HCT116 (cell line): ENCODE measurements around the gene CMIP. TPM values are rescaled to one million over a fixed set of nuclear protein-coding genes. Genes with fewer than 3 reads are reported as not detected.

ENCODE experiments used
- ATAC-seq: fragments of 200-7000 bp; cut with Tn5 transposase; 2 replicates; pipeline ENCODE4 v1.9.1; 2020; ENCODE audit warnings: mild to moderate bottlenecking, moderate library complexity
- BruUV-seq: library from RNA; stranded (reverse); fragments of 400-500 nt; replicated peaks from 2 replicates; lab custom pipeline; 2021; lab: Mats Ljungman, UMichigan
- CTCF ChIA-PET: fragments of 300-600 bp; sonication (Branson Sonifier 250); formaldehyde crosslinking; loops from one replicate; lab custom pipeline; 2021; ENCODE audit warnings: antibody characterized with exemption; lab: Charles Lee
- POLR2A ChIA-PET: fragments of 300-600, 350-600 bp; sonication (Branson Sonifier 250); formaldehyde crosslinking; loops from one replicate; lab custom pipeline; 2021; ENCODE audit warnings: antibody characterized with exemption; lab: Charles Lee
- RAD21 ChIA-PET, 2 experiments: fragments of 300-600 bp; sonication (Branson Sonifier 250); formaldehyde crosslinking; loops; one replicate each; lab custom pipeline; 2023; ENCODE audit warnings: low total read pairs in 2 of 2; ENCODE audit not compliant: uncharacterized antibody in 2 of 2, unreplicated experiment in 2 of 2, low non-redundant PET in 1 of 2; lab: Charles Lee
- DNase-seq: peaks from one replicate; pipeline ENCODE4 v3.0.0-alpha.2; 2010; ENCODE audit warnings: low read depth, low spot score
- H2AFZ ChIP-seq: fragments of 200-600 bp; shearing (Covaris generic), sonication (generic); 2 replicates; pipeline ENCODE4 v1.6.1; 2017; ENCODE audit warnings: low read depth, mixed run types, mixed read lengths, antibody characterized with exemption, low read length; ENCODE audit not compliant: poor library complexity, severe bottlenecking
- H3K27ac ChIP-seq: 2 replicates; pipeline ENCODE4 v1.5.1; 2012; ENCODE audit warnings: low read depth, low read length
- H3K27me3 ChIP-seq: fragments of 200-600 bp; sonication (generic); 2 replicates; pipeline ENCODE4 v1.6.1; 2016; ENCODE audit warnings: mixed run types, low read length, mixed read lengths; ENCODE audit not compliant: insufficient read depth
- H3K36me3 ChIP-seq, 2 experiments: fragments of 200-500 bp in 1 of 2; fragments of 200-600 bp in 1 of 2; sonication (Bioruptor generic) in 1 of 2; sonication (generic) in 1 of 2; 2 replicates each; pipeline versions ENCODE4 v1.5.1 to v1.6.1; 2014 to 2016; ENCODE audit warnings: low read length in 2 of 2, inconsistent platforms in 1 of 2, mixed read lengths in 1 of 2, mixed run types in 1 of 2; ENCODE audit not compliant: insufficient read depth in 2 of 2, control insufficient read depth in 1 of 2
- H3K4me1 ChIP-seq, 2 experiments: fragments of 200-600 bp in 1 of 2; sonication (generic) in 1 of 2; 2 replicates each; pipeline versions ENCODE4 v1.5.1 to v1.6.1; 2012 to 2017; ENCODE audit warnings: low read length in 2 of 2, inconsistent platforms in 1 of 2, mild to moderate bottlenecking in 1 of 2, mixed read lengths in 1 of 2, mixed run types in 1 of 2, moderate library complexity in 1 of 2; ENCODE audit not compliant: insufficient read depth in 2 of 2, control insufficient read depth in 1 of 2
- H3K4me2 ChIP-seq: fragments of 200-600 bp; sonication (generic); 2 replicates; pipeline ENCODE4 v1.6.1; 2017; ENCODE audit warnings: mixed run types, low read length, mixed read lengths
- H3K4me3 ChIP-seq, 2 experiments: fragments of 200-600 bp in 1 of 2; sonication (generic) in 1 of 2; replicated peaks in 1 of 2; 2 replicates each; pipeline ENCODE4 v1.5.1; 2011 to 2016; ENCODE audit warnings: low read length in 2 of 2, control low read depth in 1 of 2, low read depth in 1 of 2, mild to moderate bottlenecking in 1 of 2, mixed read lengths in 1 of 2, mixed run types in 1 of 2
- H3K79me2 ChIP-seq: fragments of 200-600 bp; sonication (generic); 2 replicates; pipeline ENCODE4 v1.6.1; 2017; ENCODE audit warnings: mild to moderate bottlenecking, mixed run types, low read length, moderate library complexity, mixed read lengths; ENCODE audit not compliant: insufficient read depth
- H3K9ac ChIP-seq: fragments of 200-600 bp; sonication (generic); 2 replicates; pipeline ENCODE4 v1.6.1; 2016; ENCODE audit warnings: low read length, mixed read lengths
- H3K9me2 ChIP-seq: fragments of 200-600 bp; sonication (generic), shearing (Covaris generic); 2 replicates; pipeline ENCODE4 v1.6.1; 2017; ENCODE audit warnings: mixed run types, mild to moderate bottlenecking, moderate library complexity; ENCODE audit not compliant: insufficient read depth
- H3K9me3 ChIP-seq, 2 experiments: fragments of 200-500 bp in 1 of 2; fragments of 200-600 bp in 1 of 2; sonication (Bioruptor generic) in 1 of 2; sonication (generic) in 1 of 2; 2 replicates each; pipeline ENCODE4 v1.6.1; 2014 to 2017; ENCODE audit warnings: low read length in 2 of 2, mixed read lengths in 2 of 2, inconsistent platforms in 1 of 2, low read depth in 1 of 2, mild to moderate bottlenecking in 1 of 2, mixed run types in 1 of 2, moderate library complexity in 1 of 2; ENCODE audit not compliant: control insufficient read depth in 1 of 2, insufficient read depth in 1 of 2
- H4K20me1 ChIP-seq: fragments of 200-600 bp; sonication (generic), shearing (Covaris generic); 2 replicates; pipeline ENCODE4 v1.6.1; 2017; ENCODE audit warnings: mixed run types, mild to moderate bottlenecking, moderate library complexity; ENCODE audit not compliant: insufficient read depth
- CBX3 ChIP-seq: IDR thresholded peaks from 2 replicates; pipeline ENCODE4 v1.6.1; 2012; ENCODE audit warnings: low read depth
- CEBPB ChIP-seq: IDR thresholded peaks from 2 replicates; pipeline ENCODE4 v1.6.1; 2012; ENCODE audit warnings: low read depth
- ELF1 ChIP-seq: IDR thresholded peaks from 2 replicates; pipeline ENCODE4 v1.6.1; 2012; ENCODE audit warnings: low read depth, borderline replicate concordance
- FOSL1 ChIP-seq: IDR thresholded peaks from 2 replicates; pipeline ENCODE4 v1.6.1; 2012; ENCODE audit warnings: low read depth
- JUND ChIP-seq: IDR thresholded peaks from 2 replicates; pipeline ENCODE4 v1.6.1; 2012
- POLR2AphosphoS5 ChIP-seq: IDR thresholded peaks from 2 replicates; pipeline ENCODE4 v1.6.1; 2011; ENCODE audit warnings: mild to moderate bottlenecking, low read depth, low read length, moderate library complexity
- RAD21 ChIP-seq: IDR thresholded peaks from 2 replicates; pipeline ENCODE4 v1.6.1; 2012; ENCODE audit warnings: low read depth, mild to moderate bottlenecking
- SP1 ChIP-seq: IDR thresholded peaks from 2 replicates; pipeline ENCODE4 v1.6.1; 2012; ENCODE audit warnings: low read depth
- SRF ChIP-seq: IDR thresholded peaks from 2 replicates; pipeline ENCODE4 v1.6.1; 2012; ENCODE audit warnings: low read depth
- TCF7L2 ChIP-seq: IDR thresholded peaks from 2 replicates; pipeline ENCODE4 v1.7.0; 2011; ENCODE audit warnings: borderline replicate concordance, inconsistent platforms; ENCODE audit not compliant: insufficient read depth, insufficient read length; ENCODE audit errors: extremely low read depth
- intact Hi-C: fragments of 100-400 bp; cut with micrococcal nuclease; formaldehyde crosslinking; loops from 2 replicates; pipeline ENCODE4 v1.10.0; 2022
- total RNA-seq: library from RNA; stranded (reverse); gene quantifications from one replicate; pipeline ENCODE4 v1.2.1, GENCODE V29; 2021; ENCODE audit not compliant: unreplicated experiment
- TF ChIP-seq, protein P1 (sequence below), 3 experiments: fragments of 200-600 bp in 1 of 3; sonication (generic) in 1 of 3; IDR thresholded peaks in 2 of 3; conservative IDR thresholded peaks in 1 of 3; 2 replicates each; pipeline ENCODE4 v1.5.1; 2012 to 2017; ENCODE audit warnings: low read depth in 2 of 3, low read length in 2 of 3, antibody characterized with exemption in 1 of 3, borderline replicate concordance in 1 of 3, control low read depth in 1 of 3, mild to moderate bottlenecking in 1 of 3, mixed read lengths in 1 of 3, mixed run types in 1 of 3, moderate library complexity in 1 of 3; ENCODE audit not compliant: insufficient read depth in 1 of 3
- TF ChIP-seq, protein P2 (sequence below): IDR thresholded peaks from 2 replicates; pipeline ENCODE4 v1.6.1; 2012

Gene CMIP
- total RNA-seq, 1 experiment from 2014 or later = 64.6 TPM

DNA sequence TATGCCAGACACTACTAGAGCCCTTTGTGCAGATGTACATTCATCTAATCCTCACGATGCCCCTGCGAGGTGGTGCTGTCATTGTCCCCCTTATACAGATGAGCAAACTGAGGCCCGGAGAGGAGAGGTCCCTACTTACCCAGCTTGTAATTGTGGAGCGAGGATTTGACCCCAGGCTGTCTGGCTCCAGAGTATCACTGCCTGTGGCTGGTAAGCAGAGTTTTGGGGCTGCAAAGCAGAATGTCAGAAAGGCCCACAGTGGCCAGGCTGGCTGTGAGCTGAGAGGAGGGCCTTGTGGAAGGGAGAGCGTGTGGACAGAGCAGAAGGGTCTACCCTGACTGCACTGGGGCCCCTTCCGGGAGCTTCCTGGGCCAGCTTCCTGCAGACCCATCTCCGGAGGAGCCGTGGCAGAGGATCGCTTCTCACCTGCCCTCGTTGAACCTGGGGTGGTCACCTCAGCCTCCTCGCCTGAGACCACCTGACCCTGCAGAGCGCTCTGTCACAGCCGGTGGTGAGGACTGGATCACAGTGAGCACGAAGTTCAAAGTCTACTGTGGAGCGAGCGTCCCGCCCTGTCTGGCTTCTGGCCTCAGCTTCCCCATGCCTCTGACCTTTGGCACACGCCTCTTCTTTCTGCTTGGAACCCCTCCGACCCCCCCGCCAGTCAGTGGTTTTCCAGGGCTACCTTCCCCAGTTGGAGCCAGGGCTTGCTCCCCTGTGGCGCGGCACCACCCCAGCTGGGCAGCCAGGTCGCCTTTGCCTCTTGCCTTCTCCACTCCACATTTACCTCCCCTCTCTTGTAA lies 12.1 kb downstream of the CMIP start:
- no peak for ATAC-seq
- no peak for DNase-seq
- Histone ChIP-seq H3K79me2 (peaks cover 100% of the 10 kb centered on the region), H3K36me3 (peaks cover 0 to 45% of the 10 kb centered on the region in 2 experiments; a peak in 1 of 4 replicates), H3K9me3 (no peaks in the 10 kb centered on the region), H3K9me2 (no peaks in the 10 kb centered on the region), H3K4me2 (peak overlapping the region; percentile 49), H3K4me1 (peaks cover 16 to 32% of the 10 kb centered on the region in 2 experiments), H2AFZ (no peak overlapping the region), H3K9ac (peak overlapping the region; percentile 22; the same call in 1 of the 2 replicates), H4K20me1 (peaks cover 14% of the 10 kb centered on the region; the same call in 1 of the 2 replicates), H3K27ac (no peak overlapping the region; the same call in 1 of the 2 replicates), H3K4me3 (no peak overlapping the region), H3K27me3 (no peaks in the 10 kb centered on the region)
- ChIA-PET CTCF (no interaction called here), RAD21 (no interaction called here), POLR2A (no interaction called here)
- no TSS peak for BruUV-seq
- no peak for TF ChIP-seq RAD21
- TF ChIP-seq, protein P1, sequence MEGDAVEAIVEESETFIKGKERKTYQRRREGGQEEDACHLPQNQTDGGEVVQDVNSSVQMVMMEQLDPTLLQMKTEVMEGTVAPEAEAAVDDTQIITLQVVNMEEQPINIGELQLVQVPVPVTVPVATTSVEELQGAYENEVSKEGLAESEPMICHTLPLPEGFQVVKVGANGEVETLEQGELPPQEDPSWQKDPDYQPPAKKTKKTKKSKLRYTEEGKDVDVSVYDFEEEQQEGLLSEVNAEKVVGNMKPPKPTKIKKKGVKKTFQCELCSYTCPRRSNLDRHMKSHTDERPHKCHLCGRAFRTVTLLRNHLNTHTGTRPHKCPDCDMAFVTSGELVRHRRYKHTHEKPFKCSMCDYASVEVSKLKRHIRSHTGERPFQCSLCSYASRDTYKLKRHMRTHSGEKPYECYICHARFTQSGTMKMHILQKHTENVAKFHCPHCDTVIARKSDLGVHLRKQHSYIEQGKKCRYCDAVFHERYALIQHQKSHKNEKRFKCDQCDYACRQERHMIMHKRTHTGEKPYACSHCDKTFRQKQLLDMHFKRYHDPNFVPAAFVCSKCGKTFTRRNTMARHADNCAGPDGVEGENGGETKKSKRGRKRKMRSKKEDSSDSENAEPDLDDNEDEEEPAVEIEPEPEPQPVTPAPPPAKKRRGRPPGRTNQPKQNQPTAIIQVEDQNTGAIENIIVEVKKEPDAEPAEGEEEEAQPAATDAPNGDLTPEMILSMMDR (IDR thresholded peaks at IDR 0.05 in 2 of 3, conservative IDR thresholded peaks at IDR 0.05 in 1 of 3; ENCODE audit: borderline replicate concordance in 1 of 3, insufficient read depth in 1 of 3, low read depth in 2 of 3, low read length in 2 of 3) = no peak
- intact Hi-C loops = no loop called here

DNA sequence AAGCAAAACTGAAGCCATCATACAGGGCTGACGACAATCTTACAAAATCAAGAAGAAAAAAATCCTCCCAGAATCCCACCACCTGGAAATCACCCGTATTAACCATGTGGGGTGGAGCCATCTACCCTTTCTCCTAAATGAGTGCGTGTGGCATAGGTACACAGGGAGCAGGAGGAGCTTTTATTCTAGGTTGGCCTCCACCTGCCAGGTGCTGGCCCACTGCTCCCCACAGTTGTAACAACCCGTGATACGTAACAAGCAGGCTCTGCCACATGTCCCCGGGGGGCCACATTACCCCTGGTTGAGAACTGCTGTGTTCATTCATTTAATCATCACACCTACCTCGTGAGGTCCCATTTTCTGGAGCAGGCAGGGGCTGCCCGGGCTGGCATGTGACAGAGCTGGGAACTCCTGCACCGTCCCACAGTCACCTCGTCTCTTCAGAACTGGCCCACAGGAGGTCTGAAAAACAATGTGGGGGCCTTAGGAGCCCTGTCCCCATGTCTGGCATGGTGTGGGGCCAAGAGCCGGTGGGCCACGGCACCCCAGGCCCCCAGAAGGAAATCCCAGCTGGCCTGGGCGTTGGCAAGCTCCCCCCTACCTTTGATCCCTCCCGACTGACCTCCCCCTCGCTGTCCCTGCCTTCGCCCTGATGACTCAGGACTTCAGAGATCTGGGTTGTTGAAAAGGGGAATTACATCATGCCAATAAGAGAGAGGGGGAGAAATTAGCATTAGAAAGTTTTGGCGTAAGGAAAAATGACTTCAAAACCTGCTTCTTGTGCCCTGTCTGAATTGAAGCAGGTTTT lies 12.9 kb downstream of the CMIP start:
- Histone ChIP-seq H3K4me2 (peak overlapping the region; percentile 49), H3K27me3 (no peaks in the 10 kb centered on the region), H4K20me1 (peaks cover 11% of the 10 kb centered on the region; the same call in 1 of the 2 replicates), H3K27ac (peak overlapping the region; percentile 17), H3K9ac (peak overlapping the region; percentile 22), H2AFZ (no peak overlapping the region), H3K4me1 (peaks cover 16 to 28% of the 10 kb centered on the region in 2 experiments), H3K36me3 (peaks cover 0 to 40% of the 10 kb centered on the region in 2 experiments; a peak in 1 of 4 replicates), H3K79me2 (peaks cover 100% of the 10 kb centered on the region), H3K9me2 (no peaks in the 10 kb centered on the region), H3K9me3 (no peaks in the 10 kb centered on the region), H3K4me3 (no peak overlapping the region)
- ChIA-PET POLR2A (no interaction called here), CTCF (no interaction called here), RAD21 (interaction anchor here in 1 of 2 experiments (0.7 kb wide), 1 partner anchor 484 kb away, joined by 3 read pairs; no protein-coding TSS in a partner anchor)
- intact Hi-C loops = no loop called here
- no TSS peak for BruUV-seq
- TF ChIP-seq SRF = no peak
- peak; percentile 83 for TF ChIP-seq CEBPB
- TF ChIP-seq SP1 = peak; percentile 56
- TF ChIP-seq CBX3 = no peak
- peak; percentile 64; the same call in 1 of the 2 replicates for TF ChIP-seq JUND
- TF ChIP-seq ELF1 = no peak
- TF ChIP-seq FOSL1 = peak; percentile 64
- TF ChIP-seq TCF7L2 = peak; percentile 89
- TF ChIP-seq, protein P1 (IDR thresholded peaks at IDR 0.05 in 2 of 3, conservative IDR thresholded peaks at IDR 0.05 in 1 of 3; ENCODE audit: borderline replicate concordance in 1 of 3, insufficient read depth in 1 of 3, low read depth in 2 of 3, low read length in 2 of 3) = no peak
- TF ChIP-seq, protein P2, sequence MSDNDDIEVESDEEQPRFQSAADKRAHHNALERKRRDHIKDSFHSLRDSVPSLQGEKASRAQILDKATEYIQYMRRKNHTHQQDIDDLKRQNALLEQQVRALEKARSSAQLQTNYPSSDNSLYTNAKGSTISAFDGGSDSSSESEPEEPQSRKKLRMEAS = peak; percentile 31; the same call in 1 of the 2 replicates
- 0 out of 2 replicates have a peak, but pooled peaks have one; percentile 19 for TF ChIP-seq POLR2AphosphoS5
- ATAC-seq (peak; percentile 62), DNase-seq (peak; percentile 16)
